GM12878 (cell line): ENCODE results near the gene ANKRD65. TPM values are rescaled to one million over a fixed set of nuclear protein-coding genes. Genes with fewer than 3 reads are reported as not detected.

Experiments
- ATF7 ChIP-seq: fragments of 450-650 bp; IDR thresholded peaks from 2 replicates; pipeline ENCODE4 v1.6.1; 2016; ENCODE audit warnings: low read depth, mild to moderate bottlenecking
- BCL3 ChIP-seq: IDR thresholded peaks from 2 replicates; pipeline ENCODE4 v1.6.1; 2011; ENCODE audit warnings: borderline replicate concordance, low read depth, mild to moderate bottlenecking, moderate library complexity, low read length; ENCODE audit not compliant: insufficient read depth, poor library complexity, severe bottlenecking
- BRCA1 ChIP-seq: IDR thresholded peaks from 2 replicates; pipeline ENCODE4 v1.6.1; 2011; ENCODE audit warnings: low read depth, low read length, improper control_type of control experiment
- CHD1 ChIP-seq: IDR thresholded peaks from 2 replicates; pipeline ENCODE4 v1.6.1; 2012; ENCODE audit warnings: low read depth, low read length, improper control_type of control experiment
- JUND ChIP-seq: IDR thresholded peaks from 2 replicates; pipeline ENCODE4 v1.6.1; 2012; ENCODE audit warnings: low read depth, mild to moderate bottlenecking, low read length, improper control_type of control experiment, moderate library complexity
- polyA plus RNA-seq, 11 experiments: library from polyadenylated mRNA; depleted of rRNA in 4 of 11; unstranded in 6 of 11; stranded (reverse) in 5 of 11; fragments of >200 nt; fragmentation: Nextera tagmentation in 4 of 11; fragmentation: Illumina TruSeq in 1 of 11; extraction: Ambion mirVana in 4 of 11; extraction: Trizol in 1 of 11; gene quantifications; 1 replicate in 1 of 11; 2 replicates in 10 of 11; pipeline versions ENCODE4 v1.2.1 to v1.2.3, GENCODE V29; 2011 to 2016; ENCODE audit warnings: inconsistent platforms in 2 of 11, missing spikeins in 2 of 11, low read depth in 1 of 11
- total RNA-seq, 4 experiments: library from RNA; depleted of rRNA in 3 of 4; stranded (reverse); fragments of >200 nt in 3 of 4; fragmentation: Illumina TruSeq in 1 of 4; extraction: Trizol in 1 of 4; gene quantifications; 2 replicates each; pipeline versions ENCODE4 v1.2.1 to v1.2.3, GENCODE V29; 2013 to 2021
- TF ChIP-seq, protein P1 (sequence below), 3 experiments: IDR thresholded peaks in 2 of 3; conservative IDR thresholded peaks in 1 of 3; 2 replicates each; pipeline ENCODE4 v1.5.1; 2011; ENCODE audit warnings: low read depth in 3 of 3, low read length in 3 of 3, mild to moderate bottlenecking in 3 of 3, control low read depth in 2 of 3, moderate library complexity in 2 of 3, inconsistent platforms in 1 of 3, mixed read lengths in 1 of 3; ENCODE audit not compliant: control insufficient read depth in 2 of 3, insufficient read depth in 1 of 3; ENCODE audit errors: extremely low read depth in 1 of 3
- TF ChIP-seq, protein P2 (sequence below): fragments of 450-650 bp; IDR thresholded peaks from 2 replicates; pipeline ENCODE4 v1.6.1; 2016; ENCODE audit warnings: mild to moderate bottlenecking

ANKRD65 gene
- total and polyA plus RNA-seq, 10 of the 15 experiments (the other 5 are each of a cell fraction or from before 2014, with no cell fraction given) = 0.05 to 2.8 (median 0.37) TPM

- TF ChIP-seq, protein P1, sequence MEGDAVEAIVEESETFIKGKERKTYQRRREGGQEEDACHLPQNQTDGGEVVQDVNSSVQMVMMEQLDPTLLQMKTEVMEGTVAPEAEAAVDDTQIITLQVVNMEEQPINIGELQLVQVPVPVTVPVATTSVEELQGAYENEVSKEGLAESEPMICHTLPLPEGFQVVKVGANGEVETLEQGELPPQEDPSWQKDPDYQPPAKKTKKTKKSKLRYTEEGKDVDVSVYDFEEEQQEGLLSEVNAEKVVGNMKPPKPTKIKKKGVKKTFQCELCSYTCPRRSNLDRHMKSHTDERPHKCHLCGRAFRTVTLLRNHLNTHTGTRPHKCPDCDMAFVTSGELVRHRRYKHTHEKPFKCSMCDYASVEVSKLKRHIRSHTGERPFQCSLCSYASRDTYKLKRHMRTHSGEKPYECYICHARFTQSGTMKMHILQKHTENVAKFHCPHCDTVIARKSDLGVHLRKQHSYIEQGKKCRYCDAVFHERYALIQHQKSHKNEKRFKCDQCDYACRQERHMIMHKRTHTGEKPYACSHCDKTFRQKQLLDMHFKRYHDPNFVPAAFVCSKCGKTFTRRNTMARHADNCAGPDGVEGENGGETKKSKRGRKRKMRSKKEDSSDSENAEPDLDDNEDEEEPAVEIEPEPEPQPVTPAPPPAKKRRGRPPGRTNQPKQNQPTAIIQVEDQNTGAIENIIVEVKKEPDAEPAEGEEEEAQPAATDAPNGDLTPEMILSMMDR (IDR thresholded peaks at IDR 0.05 in 2 of 3, conservative IDR thresholded peaks at IDR 0.05 in 1 of 3; ENCODE audit: control insufficient read depth in 2 of 3, extremely low read depth in 1 of 3, insufficient read depth in 1 of 3, low read depth in 3 of 3, low read length in 3 of 3) = peak; percentile 38 to 71 (median 55); a peak in 5 of 6 replicates
- TF ChIP-seq ATF7 (no peak), BRCA1 (no peak), JUND (no peak), BCL3 (peak; percentile 23), CHD1 (no peak)
- TF ChIP-seq, protein P2, sequence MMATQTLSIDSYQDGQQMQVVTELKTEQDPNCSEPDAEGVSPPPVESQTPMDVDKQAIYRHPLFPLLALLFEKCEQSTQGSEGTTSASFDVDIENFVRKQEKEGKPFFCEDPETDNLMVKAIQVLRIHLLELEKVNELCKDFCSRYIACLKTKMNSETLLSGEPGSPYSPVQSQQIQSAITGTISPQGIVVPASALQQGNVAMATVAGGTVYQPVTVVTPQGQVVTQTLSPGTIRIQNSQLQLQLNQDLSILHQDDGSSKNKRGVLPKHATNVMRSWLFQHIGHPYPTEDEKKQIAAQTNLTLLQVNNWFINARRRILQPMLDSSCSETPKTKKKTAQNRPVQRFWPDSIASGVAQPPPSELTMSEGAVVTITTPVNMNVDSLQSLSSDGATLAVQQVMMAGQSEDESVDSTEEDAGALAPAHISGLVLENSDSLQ = peak; percentile 99
Observed at GRCh38 chr1:1399187-1399871, 21.7 kb downstream of the ANKRD65 start, which contains the start of gene CCNL2 (continued).
